Endothelial cell of umbilical vein (primary cell): ENCODE data around the gene IGFBP2. TPM values are rescaled to one million over a fixed set of nuclear protein-coding genes. Genes with fewer than 3 reads are reported as not detected.

Experiments used
- BruUV-seq: library from RNA; stranded (reverse); fragments of 400-500 nt; replicated peaks from 2 replicates; lab custom pipeline; 2021; lab: Mats Ljungman, UMichigan
- CTCF ChIA-PET: fragments of 300-600, 350-600 bp; sonication (Branson Sonifier 250); formaldehyde crosslinking; loops from one replicate; lab custom pipeline; 2021; ENCODE audit warnings: antibody characterized with exemption, inconsistent platforms; lab: Charles Lee
- POLR2A ChIA-PET: fragments of 300-600, 350-600 bp; sonication (Branson Sonifier 250); formaldehyde crosslinking; loops from one replicate; lab custom pipeline; 2021; ENCODE audit warnings: antibody characterized with exemption, inconsistent platforms; lab: Charles Lee
- DNase-seq: peaks from one replicate; pipeline ENCODE4 v3.0.0-alpha.2; 2011; ENCODE audit warnings: low read depth, low spot score
- FAIRE-seq: peaks from 2 replicates; lab custom pipeline; 2011; peaks lifted over from hg19 to GRCh38; lab: Jason Lieb, UNC
- H2AFZ ChIP-seq: 2 replicates; pipeline ENCODE4 v1.6.0; 2012; ENCODE audit warnings: low read depth, low read length, control low read depth, inconsistent platforms
- H3K27ac ChIP-seq: 2 replicates; pipeline ENCODE4 v1.5.1; 2011; ENCODE audit warnings: low read depth, mild to moderate bottlenecking, control low read depth, low read length, moderate library complexity; ENCODE audit not compliant: insufficient read depth
- H3K27me3 ChIP-seq, 2 experiments: 2 replicates each; pipeline versions ENCODE4 v1.6.0 to v1.6.1; 2011; ENCODE audit warnings: low read length in 2 of 2, mixed read lengths in 1 of 2; ENCODE audit not compliant: control insufficient read depth in 2 of 2, insufficient read depth in 2 of 2
- H3K36me3 ChIP-seq, 2 experiments: 2 replicates in 1 of 2; 3 replicates in 1 of 2; pipeline ENCODE4 v1.5.1; 2011; ENCODE audit warnings: low read length in 2 of 2, mild to moderate bottlenecking in 1 of 2, moderate library complexity in 1 of 2; ENCODE audit not compliant: control insufficient read depth in 2 of 2, insufficient read depth in 2 of 2; ENCODE audit errors: extremely low read depth in 1 of 2
- H3K4me1 ChIP-seq: 3 replicates; pipeline ENCODE4 v1.5.1; 2011; ENCODE audit warnings: mild to moderate bottlenecking, low read length; ENCODE audit not compliant: control insufficient read depth, insufficient read depth; ENCODE audit errors: extremely low read depth
- H3K4me2 ChIP-seq: 2 replicates; pipeline ENCODE4 v1.6.1; 2011; ENCODE audit warnings: low read length, control low read depth, mixed read lengths; ENCODE audit not compliant: insufficient read depth
- H3K4me3 ChIP-seq, 3 experiments: fragments of 200-600 bp in 1 of 3; sonication (generic), shearing (Covaris generic) in 1 of 3; replicated peaks in 1 of 3; 2 replicates each; pipeline ENCODE4 v1.5.1; 2011 to 2016; ENCODE audit warnings: control low read depth in 3 of 3, low read length in 3 of 3, mild to moderate bottlenecking in 2 of 3, inconsistent platforms in 1 of 3, low read depth in 1 of 3, moderate library complexity in 1 of 3; ENCODE audit not compliant: insufficient read depth in 1 of 3
- H3K79me2 ChIP-seq: 2 replicates; pipeline ENCODE4 v1.6.0; 2012; ENCODE audit warnings: low read length, inconsistent platforms; ENCODE audit not compliant: control insufficient read depth, insufficient read depth
- H3K9ac ChIP-seq: replicated peaks from 2 replicates; pipeline ENCODE3; 2011; ENCODE audit warnings: low read length, control low read depth; ENCODE audit not compliant: insufficient read depth; ENCODE audit errors: extremely low read depth
- H3K9me1 ChIP-seq: replicated peaks from 3 replicates; pipeline ENCODE4 v1.6.0; 2011; ENCODE audit warnings: mild to moderate bottlenecking, low read length; ENCODE audit not compliant: control insufficient read depth, insufficient read depth; ENCODE audit errors: extremely low read depth
- H3K9me3 ChIP-seq: replicated peaks from 2 replicates; pipeline ENCODE4 v1.5.1; 2012; ENCODE audit warnings: low read length, inconsistent platforms; ENCODE audit not compliant: control insufficient read depth, insufficient read depth
- H4K20me1 ChIP-seq: replicated peaks from 2 replicates; pipeline ENCODE3; 2011; ENCODE audit warnings: mild to moderate bottlenecking, low read length; ENCODE audit not compliant: control insufficient read depth, insufficient read depth; ENCODE audit errors: extremely low read depth
- EZH2 ChIP-seq: IDR thresholded peaks from 2 replicates; pipeline ENCODE4 v1.6.1; 2012; ENCODE audit warnings: borderline replicate concordance, low read depth, mild to moderate bottlenecking, moderate library complexity, low read length, inconsistent platforms; ENCODE audit not compliant: severe bottlenecking
- FOS ChIP-seq: IDR thresholded peaks from 2 replicates; pipeline ENCODE4 v1.6.1; 2011; ENCODE audit warnings: mild to moderate bottlenecking, low read length, moderate library complexity, borderline replicate concordance; ENCODE audit not compliant: insufficient read depth
- GATA2 ChIP-seq: IDR thresholded peaks from 2 replicates; pipeline ENCODE4 v1.7.0; 2011; ENCODE audit warnings: low read depth, mild to moderate bottlenecking, moderate library complexity, mixed read lengths, low read length; ENCODE audit not compliant: insufficient read length, insufficient read depth
- JUN ChIP-seq: IDR thresholded peaks from 2 replicates; pipeline ENCODE4 v1.6.1; 2011; ENCODE audit warnings: borderline replicate concordance, low read depth; ENCODE audit not compliant: insufficient read length, insufficient read depth
- MAX ChIP-seq: IDR thresholded peaks from 2 replicates; pipeline ENCODE4 v1.6.1; 2011; ENCODE audit not compliant: insufficient read depth, insufficient read length
- MYC ChIP-seq: IDR thresholded peaks from one replicate; pipeline ENCODE4 v1.6.1; 2011; ENCODE audit warnings: mild to moderate bottlenecking, low read depth, low read length
- POLR2A ChIP-seq: IDR thresholded peaks from 2 replicates; pipeline ENCODE4 v1.6.1; 2012; ENCODE audit warnings: low read depth, mild to moderate bottlenecking, control low read depth, low read length
- POLR2AphosphoS5 ChIP-seq: IDR thresholded peaks from 2 replicates; pipeline ENCODE4 v1.6.1; 2012; ENCODE audit warnings: low read depth, mild to moderate bottlenecking, control low read depth, low read length, moderate library complexity; ENCODE audit not compliant: insufficient read depth
- dilution Hi-C: fragments of 300-500 bp; cut with MboI; formaldehyde crosslinking; loops from one replicate; pipeline ENCODE4 v1.15.0; 2019; ENCODE audit warnings: low sequenced_read_pairs; ENCODE audit not compliant: extremely low pct_ligation_motif_present
- intact Hi-C: fragments of 100-400 bp; cut with micrococcal nuclease; formaldehyde crosslinking; loops from one replicate; pipeline ENCODE4 v1.10.0; 2022
- polyA plus RNA-seq, 4 experiments: library from polyadenylated mRNA; depleted of rRNA in 3 of 4; stranded (reverse) in 3 of 4; unstranded in 1 of 4; fragments of >200 nt; gene quantifications; 2 replicates each; pipeline versions ENCODE4 v1.2.1 to v1.2.3, GENCODE V29; 2011 to 2012; ENCODE audit warnings: missing spikeins in 1 of 4
- total RNA-seq: library from RNA; stranded (reverse); gene quantifications from 2 replicates; pipeline ENCODE4 v1.2.3, GENCODE V29; 2021
- TF ChIP-seq, protein P1 (sequence below), 2 donors: IDR thresholded peaks; 1 replicate in 1 of 2; 2 replicates in 1 of 2; pipeline ENCODE4 v1.5.1; 2011; ENCODE audit warnings: low read length in 2 of 2, mild to moderate bottlenecking in 2 of 2, moderate library complexity in 2 of 2, control low read depth in 1 of 2, inconsistent platforms in 1 of 2, low read depth in 1 of 2; ENCODE audit not compliant: insufficient read depth in 1 of 2; ENCODE audit errors: extremely low read depth in 1 of 2

Gene IGFBP2
- total and polyA plus RNA-seq, 2 donors (not counting 3 experiments of a cell fraction or from before 2014, with no cell fraction given) = 212 to 261 TPM

DNA sequence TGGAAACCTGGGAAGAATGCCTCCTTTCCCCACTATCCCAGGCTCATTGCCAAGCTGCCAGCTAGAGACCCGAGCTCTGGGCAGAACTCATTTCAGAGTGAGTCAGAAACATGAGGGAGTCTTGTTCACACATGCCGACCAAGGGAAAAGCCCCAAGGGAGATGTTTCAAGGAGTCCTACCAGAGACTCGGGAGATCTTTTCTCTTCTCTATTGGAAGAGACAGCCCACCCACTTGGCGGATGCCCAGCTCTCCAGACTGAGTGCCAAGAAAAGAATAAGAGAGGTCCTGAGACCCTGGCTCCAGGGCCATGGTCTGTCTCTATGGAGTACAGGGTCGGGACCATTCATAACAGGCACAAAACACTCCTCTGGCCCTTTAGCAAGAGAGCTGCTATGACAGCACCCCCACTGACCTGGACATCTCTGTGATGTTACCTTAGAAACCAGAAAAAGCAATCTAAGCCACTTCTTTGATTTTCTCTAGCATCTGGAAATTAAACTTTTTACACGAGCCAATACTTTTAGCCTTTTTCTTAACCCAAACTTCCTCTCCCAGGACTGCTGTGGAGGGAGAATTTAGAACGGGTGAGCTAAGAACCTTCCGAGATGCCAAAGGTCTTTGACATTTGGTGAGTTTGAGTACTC lies 80.6 kb downstream of the IGFBP2 start:
- intact Hi-C loops = no loop called here
- H3K27me3 ChIP-seq = no peaks in the 10 kb centered on the region
- no peaks in the 10 kb centered on the region for H3K79me2 ChIP-seq
- no peak overlapping the region for H3K4me2 ChIP-seq
- H3K27ac ChIP-seq = no peak overlapping the region
- H2AFZ ChIP-seq = no peak overlapping the region
- H3K4me1 ChIP-seq = no peaks in the 10 kb centered on the region
- no peaks in the 10 kb centered on the region for H3K9me3 ChIP-seq
- DNase-seq = no peak
- H3K9ac ChIP-seq = no peak overlapping the region
- ChIA-PET CTCF (no interaction called here), POLR2A (no interaction called here)
- no peaks in the 10 kb centered on the region for H4K20me1 ChIP-seq
- TF ChIP-seq GATA2 = no peak
- TF ChIP-seq MAX = no peak
- TF ChIP-seq, protein P1, sequence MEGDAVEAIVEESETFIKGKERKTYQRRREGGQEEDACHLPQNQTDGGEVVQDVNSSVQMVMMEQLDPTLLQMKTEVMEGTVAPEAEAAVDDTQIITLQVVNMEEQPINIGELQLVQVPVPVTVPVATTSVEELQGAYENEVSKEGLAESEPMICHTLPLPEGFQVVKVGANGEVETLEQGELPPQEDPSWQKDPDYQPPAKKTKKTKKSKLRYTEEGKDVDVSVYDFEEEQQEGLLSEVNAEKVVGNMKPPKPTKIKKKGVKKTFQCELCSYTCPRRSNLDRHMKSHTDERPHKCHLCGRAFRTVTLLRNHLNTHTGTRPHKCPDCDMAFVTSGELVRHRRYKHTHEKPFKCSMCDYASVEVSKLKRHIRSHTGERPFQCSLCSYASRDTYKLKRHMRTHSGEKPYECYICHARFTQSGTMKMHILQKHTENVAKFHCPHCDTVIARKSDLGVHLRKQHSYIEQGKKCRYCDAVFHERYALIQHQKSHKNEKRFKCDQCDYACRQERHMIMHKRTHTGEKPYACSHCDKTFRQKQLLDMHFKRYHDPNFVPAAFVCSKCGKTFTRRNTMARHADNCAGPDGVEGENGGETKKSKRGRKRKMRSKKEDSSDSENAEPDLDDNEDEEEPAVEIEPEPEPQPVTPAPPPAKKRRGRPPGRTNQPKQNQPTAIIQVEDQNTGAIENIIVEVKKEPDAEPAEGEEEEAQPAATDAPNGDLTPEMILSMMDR (IDR thresholded peaks at IDR 0.05; ENCODE audit: extremely low read depth in 1 of 2, insufficient read depth in 1 of 2, low read depth in 1 of 2, low read length in 2 of 2) = no peak
- TF ChIP-seq FOS = no peak
- TF ChIP-seq POLR2AphosphoS5 = no peak
- no peak for TF ChIP-seq EZH2
- TF ChIP-seq POLR2A = no peak
- TF ChIP-seq JUN = no peak
- TF ChIP-seq MYC = no peak
- H3K4me3 ChIP-seq = no peak overlapping the region
- dilution Hi-C loops = no loop called here
- H3K36me3 ChIP-seq = no peaks in the 10 kb centered on the region
- no peaks in the 10 kb centered on the region for H3K9me1 ChIP-seq
- BruUV-seq = no TSS peak
- no peak for FAIRE-seq

Other genes starting within 250 kb of the IGFBP2 start
- gene SMARCAL1, start 220.9 kb upstream of the IGFBP2 start, total RNA-seq = 28.2 and 30.7 TPM in 2 replicates
- 24.5 and 25.4 TPM in 2 replicates for gene SMARCAL1, start 220.9 kb upstream of the IGFBP2 start, polyA plus RNA-seq
- gene RPL37A, start 134.6 kb upstream of the IGFBP2 start, total RNA-seq = 2,628 and 2,952 TPM in 2 replicates
- 1,143 and 1,889 TPM in 2 replicates for gene RPL37A, start 134.6 kb upstream of the IGFBP2 start, polyA plus RNA-seq
- 0.05 TPM in 1 of 2 replicates, not detected in the other for gene IGFBP5, start 62.1 kb downstream of the IGFBP2 start, total RNA-seq
- 0.03 and 0.06 TPM in 2 replicates for gene IGFBP5, start 62.1 kb downstream of the IGFBP2 start, polyA plus RNA-seq
- not detected in 2 replicates for gene TNP1, start 226.6 kb downstream of the IGFBP2 start, total RNA-seq
- gene TNP1, start 226.6 kb downstream of the IGFBP2 start, polyA plus RNA-seq = not detected in 2 replicates